ENCODE results near the gene ATRX. TPM values are rescaled to one million over a fixed set of nuclear protein-coding genes. Genes with fewer than 3 reads are reported as not detected.
A peak's percentile ranks its signal among the peaks of the same experiment; 100 is the strongest.

Gene ATRX
- polyA plus RNA-seq, 1 experiment: 20.6 TPM

GRCh38 chrX:77597090-77597489 is 188.9 kb downstream of the ATRX start:
- peak; percentile 39 for TF ChIP-seq CTCF (IDR thresholded peaks at IDR 0.05; ENCODE audit: insufficient read depth, low read depth, low read length)
- Histone ChIP-seq H3K27me3 (ENCODE audit: control insufficient read depth, insufficient read depth, low read length) (no peaks in the 10 kb centered on the region), H3K4me3 (ENCODE audit: low read depth, low read length) (no peak overlapping the region), H3K36me3 (ENCODE audit: control insufficient read depth, insufficient read depth, low read length) (no peaks in the 10 kb centered on the region)
- ChIA-PET CTCF (no interaction called here), POLR2A (no interaction called here)
- no peak for DNase-seq (ENCODE audit: low read depth)

GRCh38 chrX:77595848-77596247 is 190.2 kb downstream of the ATRX start:
- no peak for DNase-seq (ENCODE audit: low read depth)
- ChIA-PET POLR2A (no interaction called here), CTCF (no interaction called here)
- Histone ChIP-seq H3K27me3 (ENCODE audit: control insufficient read depth, insufficient read depth, low read length) (no peaks in the 10 kb centered on the region), H3K36me3 (ENCODE audit: control insufficient read depth, insufficient read depth, low read length) (no peaks in the 10 kb centered on the region), H3K4me3 (ENCODE audit: low read depth, low read length) (no peak overlapping the region)
- TF ChIP-seq CTCF (IDR thresholded peaks at IDR 0.05; ENCODE audit: insufficient read depth, low read depth, low read length): no peak

GRCh38 chrX:77572322-77572721 is 213.7 kb downstream of the ATRX start:
- Histone ChIP-seq H3K27me3 (ENCODE audit: control insufficient read depth, insufficient read depth, low read length) (no peaks in the 10 kb centered on the region), H3K36me3 (ENCODE audit: control insufficient read depth, insufficient read depth, low read length) (no peaks in the 10 kb centered on the region), H3K4me3 (ENCODE audit: low read depth, low read length) (no peak overlapping the region)
- no peak for TF ChIP-seq CTCF (IDR thresholded peaks at IDR 0.05; ENCODE audit: insufficient read depth, low read depth, low read length)
- CTCF ChIA-PET: no interaction called here
- DNase-seq (ENCODE audit: low read depth): no peak
- POLR2A ChIA-PET: no interaction called here

- ChIA-PET CTCF (no interaction called here), POLR2A (no interaction called here)
- no peaks in the 10 kb centered on the region for H3K36me3 ChIP-seq (ENCODE audit: control insufficient read depth, insufficient read depth, low read length)
- no peak overlapping the region for H3K4me3 ChIP-seq (ENCODE audit: low read depth, low read length)
- no peak for DNase-seq (ENCODE audit: low read depth)
- TF ChIP-seq CTCF (IDR thresholded peaks at IDR 0.05; ENCODE audit: insufficient read depth, low read depth, low read length): no peak
- H3K27me3 ChIP-seq (ENCODE audit: control insufficient read depth, insufficient read depth, low read length): no peaks in the 10 kb centered on the region
These were observed 220.7 kb downstream of the ATRX start for GRCh38 chrX:77565278-77565677.

- CTCF ChIA-PET: no interaction called here
- POLR2A ChIA-PET: no interaction called here
These were observed 221.2 kb downstream of the ATRX start for GRCh38 chrX:77564823-77565222.

More at GRCh38 chrX:77564823-77565222, 221.2 kb downstream of the ATRX start:
- Histone ChIP-seq H3K4me3 (ENCODE audit: low read depth, low read length) (no peak overlapping the region), H3K27me3 (ENCODE audit: control insufficient read depth, insufficient read depth, low read length) (no peaks in the 10 kb centered on the region), H3K36me3 (ENCODE audit: control insufficient read depth, insufficient read depth, low read length) (no peaks in the 10 kb centered on the region)
- no peak for TF ChIP-seq CTCF (IDR thresholded peaks at IDR 0.05; ENCODE audit: insufficient read depth, low read depth, low read length)
- DNase-seq (ENCODE audit: low read depth): no peak

Measured in BJ (cell line).